Globus pallidus (tissue), 1 donor: ENCODE data around the gene OSGEPL1.
A peak's percentile ranks its signal among the peaks of the same experiment; 100 is the strongest.
"Not testable (repeated sequence)": the region's sequence is repeated elsewhere in the genome, so short reads cannot be mapped to it uniquely, and the experiment has no call there.

Experiments used
- DNase-seq: peaks from one replicate; pipeline ENCODE4 v3.0.0-alpha.2; 2015; ENCODE audit warnings: low spot score

OSGEPL1 gene, protein sequence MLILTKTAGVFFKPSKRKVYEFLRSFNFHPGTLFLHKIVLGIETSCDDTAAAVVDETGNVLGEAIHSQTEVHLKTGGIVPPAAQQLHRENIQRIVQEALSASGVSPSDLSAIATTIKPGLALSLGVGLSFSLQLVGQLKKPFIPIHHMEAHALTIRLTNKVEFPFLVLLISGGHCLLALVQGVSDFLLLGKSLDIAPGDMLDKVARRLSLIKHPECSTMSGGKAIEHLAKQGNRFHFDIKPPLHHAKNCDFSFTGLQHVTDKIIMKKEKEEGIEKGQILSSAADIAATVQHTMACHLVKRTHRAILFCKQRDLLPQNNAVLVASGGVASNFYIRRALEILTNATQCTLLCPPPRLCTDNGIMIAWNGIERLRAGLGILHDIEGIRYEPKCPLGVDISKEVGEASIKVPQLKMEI

DNA sequence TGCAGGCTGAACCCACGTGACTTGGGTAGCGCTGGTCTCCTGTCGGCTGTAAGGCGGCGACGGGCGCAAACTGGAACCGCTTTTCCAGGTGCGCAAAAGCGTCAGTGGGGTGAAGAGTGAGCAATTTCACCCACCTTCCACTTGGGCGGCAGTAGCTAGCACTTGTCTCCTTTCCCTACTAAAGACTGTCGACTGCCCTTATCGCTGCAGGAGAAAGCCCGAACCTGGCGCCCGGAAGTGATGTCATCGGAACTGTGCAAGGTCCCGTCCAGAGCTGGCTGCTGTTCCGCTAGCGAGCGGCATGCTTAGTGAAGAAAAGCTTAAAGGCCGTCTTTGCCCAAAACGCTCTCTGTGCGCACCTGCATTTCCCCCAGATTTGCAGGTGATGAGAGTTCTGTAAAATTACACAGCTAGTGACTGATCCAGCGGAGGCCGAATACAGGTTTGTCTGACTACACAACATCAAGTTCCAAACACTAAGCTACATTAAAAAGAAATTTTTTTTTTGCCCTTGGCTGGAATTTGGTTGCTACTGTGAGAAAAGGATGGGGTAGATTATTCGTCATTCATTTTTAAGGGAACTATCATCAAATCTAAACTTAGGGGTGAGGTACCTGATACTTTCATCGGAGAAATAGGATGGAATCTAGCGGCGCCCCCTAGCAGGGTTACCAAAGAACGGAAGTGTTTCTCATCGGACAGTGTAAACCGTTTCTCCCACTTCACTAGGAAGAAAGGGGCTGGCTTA is at the start of gene OSGEPL1:
Gene OSGEPL1 (minus strand): TSS at position 242 of the 748 bp plus-strand sequence. CDS start 1,152 bp downstream, outside the sequence.
- peak; percentile 94 for DNase-seq

DNA sequence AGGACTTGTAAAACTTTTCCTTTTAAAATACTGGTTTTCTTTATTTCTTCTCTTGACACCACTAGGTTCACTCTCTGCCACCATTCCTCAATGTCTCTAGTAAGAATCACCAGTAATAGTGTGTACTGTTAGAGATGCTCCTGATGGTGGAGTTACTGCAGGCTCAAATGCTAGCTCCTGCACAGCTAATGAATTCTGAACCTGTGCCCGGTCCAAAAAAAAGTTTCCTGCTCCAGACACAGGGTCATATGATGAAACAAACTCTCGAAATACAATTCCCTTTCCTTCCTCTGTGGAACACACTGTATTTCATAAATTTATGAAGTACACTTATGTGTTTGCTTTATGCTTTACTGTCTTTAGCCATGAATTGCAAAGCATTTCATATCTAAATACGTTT is 40.8 kb upstream of the OSGEPL1 start:
- DNase-seq = no peak

DNA sequence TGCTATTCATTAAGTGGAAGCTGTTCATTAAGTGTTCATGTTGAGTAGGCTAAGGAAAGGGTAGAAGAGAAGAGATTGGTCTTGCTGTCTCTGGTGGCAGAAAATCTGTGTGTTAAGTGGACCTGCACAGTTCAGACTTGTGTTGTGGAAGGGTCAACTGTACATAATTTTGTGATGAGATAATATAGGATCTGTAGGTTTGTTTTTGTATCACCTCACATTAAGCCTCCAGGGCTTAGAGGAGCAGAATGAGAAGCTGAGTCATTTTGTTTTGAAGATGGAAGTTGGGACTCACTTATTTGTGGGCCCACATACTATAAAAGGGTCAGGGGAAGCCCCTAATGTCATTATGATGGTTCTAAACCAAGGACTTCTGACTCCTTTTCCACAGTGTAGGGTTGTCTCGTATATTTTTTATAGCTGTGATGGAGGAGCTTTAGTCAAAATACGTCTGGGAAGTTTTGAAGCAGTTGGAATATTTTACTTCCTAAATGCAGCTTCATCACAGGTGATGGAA is 39.9 kb upstream of the OSGEPL1 start:
- no peak for DNase-seq

DNA sequence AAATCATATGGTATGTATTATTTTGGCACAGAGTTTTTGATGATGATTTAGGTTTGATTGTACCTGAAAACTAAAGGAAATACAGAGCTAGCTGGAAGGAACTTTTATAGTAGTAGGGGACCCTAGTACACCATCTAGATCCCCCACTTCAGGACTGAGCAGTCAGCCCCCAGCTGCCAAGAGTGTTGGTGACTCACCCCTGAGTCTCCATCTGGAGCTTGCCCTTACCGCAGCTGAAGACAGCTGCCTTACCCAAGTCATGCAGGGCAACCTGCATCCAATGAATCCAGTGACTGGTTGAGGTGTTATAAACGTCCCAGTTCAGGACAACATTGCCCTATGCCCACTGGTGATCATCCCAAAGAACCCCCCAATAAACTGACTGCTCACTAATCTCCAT is 36.9 kb upstream of the OSGEPL1 start:
- no peak for DNase-seq

DNA sequence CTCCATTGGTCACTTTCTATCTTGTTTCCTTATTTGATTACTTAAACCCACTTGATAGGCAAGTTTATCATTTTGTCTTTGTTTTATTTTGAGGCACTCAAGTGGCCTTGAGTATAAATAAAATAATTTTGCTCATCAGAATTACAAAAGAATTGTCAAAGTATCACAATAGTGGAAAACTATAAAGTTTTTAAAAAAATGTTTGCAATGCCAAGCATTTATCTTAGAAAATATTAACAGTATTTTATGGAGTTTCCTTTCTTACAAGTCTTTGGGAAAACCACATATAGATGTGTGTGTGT is 36.4 kb upstream of the OSGEPL1 start:
- DNase-seq = no peak

DNA sequence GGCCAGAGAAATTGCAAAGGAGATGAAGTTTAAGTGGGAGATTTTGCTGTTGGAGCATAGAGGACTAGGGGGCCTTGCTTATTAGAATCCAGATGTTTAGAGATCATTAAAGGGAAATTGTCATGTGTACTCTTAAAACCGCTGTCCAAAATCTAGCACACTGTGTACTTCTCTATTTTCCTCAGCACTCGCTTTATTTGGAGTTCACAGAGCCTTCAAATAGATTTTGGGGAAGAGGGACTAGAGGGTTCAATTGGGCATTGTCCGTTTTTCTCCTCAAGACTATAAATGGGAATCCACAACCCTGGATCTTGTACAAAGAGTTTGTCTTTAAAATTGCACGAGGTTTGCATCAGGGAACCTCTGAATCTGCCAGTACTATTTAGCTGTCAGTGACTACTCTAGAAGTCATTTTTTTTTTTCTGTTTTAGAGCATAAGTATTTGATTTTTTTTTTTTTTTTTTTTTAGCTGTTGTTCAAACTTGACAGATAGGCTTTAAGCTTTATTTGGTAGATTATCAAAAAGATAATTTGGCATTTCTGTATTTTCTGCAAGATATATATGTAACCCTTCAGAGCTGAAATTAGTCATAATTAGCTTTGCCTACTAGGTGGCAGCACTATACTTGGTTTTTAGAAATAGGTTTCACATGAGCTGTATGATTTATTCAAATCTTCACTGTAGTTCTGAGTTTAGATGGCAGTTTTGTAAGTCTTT is 35.9 kb upstream of the OSGEPL1 start:
- DNase-seq = peak; percentile 56

DNA sequence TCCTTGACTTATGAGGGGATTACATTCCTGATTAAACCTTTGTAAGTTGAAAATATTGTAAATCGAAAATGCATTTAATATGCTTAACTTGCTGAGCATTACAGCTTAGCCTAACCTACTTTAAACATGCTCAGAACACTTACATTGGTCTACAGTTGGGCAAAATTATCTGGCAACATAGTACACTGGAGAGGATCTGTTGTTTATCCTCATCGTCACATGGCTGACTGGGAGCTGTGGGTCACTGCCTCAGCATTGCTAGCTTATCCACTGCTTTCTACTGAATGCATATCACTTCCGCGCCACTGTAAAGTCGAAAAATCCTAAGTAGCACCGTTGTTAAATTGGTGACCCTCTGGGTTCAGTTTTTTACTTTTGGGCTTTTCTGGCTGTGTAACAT is 35.3 kb upstream of the OSGEPL1 start:
- peak; percentile 17 for DNase-seq

DNA sequence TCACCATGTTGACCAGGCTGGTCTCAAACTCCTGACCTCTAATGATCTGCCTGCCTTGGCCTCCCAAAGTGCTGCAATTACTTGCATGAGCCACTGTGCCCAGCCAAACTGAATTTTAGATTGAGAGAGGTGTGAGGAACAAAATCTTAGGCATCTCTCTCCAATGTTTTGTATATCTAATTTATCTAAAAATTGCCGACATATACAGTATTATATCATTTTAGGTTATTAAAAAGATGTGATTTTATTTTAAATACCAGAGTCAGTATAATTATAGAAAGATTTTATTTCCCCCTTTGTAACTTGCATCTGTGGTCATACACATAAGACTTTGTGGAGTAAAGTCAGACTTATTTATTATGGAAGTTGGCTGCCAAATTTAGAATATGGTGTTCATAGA is 31.7 kb upstream of the OSGEPL1 start:
- no peak for DNase-seq

DNA sequence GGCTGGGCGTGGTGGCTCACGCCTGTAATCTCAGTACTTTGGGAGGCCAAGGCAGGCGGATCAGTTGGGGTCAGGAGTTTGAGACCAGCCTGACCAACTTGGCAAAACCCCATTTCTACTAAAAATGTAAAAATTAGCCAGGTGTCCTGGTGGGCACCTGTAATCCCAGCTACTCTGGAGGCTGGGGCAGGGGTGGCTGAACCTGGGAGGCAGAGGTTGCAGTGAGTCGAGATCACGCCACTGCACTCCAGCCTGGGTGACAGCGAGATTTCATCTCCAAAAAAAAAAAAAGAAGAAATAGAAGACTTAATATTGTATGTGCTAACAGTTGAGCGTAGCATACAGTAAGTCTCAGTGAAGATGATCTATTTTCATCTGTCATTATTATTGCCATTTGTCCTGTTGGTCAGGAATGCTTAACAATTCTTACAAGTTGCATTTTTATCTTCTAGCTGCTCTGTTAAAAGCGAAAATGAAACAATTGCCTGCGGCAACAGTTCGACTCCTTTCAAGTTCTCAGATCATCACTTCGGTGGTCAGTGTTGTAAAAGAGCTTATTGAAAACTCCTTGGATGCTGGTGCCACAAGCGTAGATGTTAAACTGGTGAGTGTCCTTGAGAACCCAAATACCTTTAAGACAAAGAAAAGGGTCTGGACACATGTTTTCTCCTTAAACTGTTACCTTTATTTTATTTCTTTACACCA is 28.9 kb upstream of the OSGEPL1 start:
- no peak for DNase-seq

DNA sequence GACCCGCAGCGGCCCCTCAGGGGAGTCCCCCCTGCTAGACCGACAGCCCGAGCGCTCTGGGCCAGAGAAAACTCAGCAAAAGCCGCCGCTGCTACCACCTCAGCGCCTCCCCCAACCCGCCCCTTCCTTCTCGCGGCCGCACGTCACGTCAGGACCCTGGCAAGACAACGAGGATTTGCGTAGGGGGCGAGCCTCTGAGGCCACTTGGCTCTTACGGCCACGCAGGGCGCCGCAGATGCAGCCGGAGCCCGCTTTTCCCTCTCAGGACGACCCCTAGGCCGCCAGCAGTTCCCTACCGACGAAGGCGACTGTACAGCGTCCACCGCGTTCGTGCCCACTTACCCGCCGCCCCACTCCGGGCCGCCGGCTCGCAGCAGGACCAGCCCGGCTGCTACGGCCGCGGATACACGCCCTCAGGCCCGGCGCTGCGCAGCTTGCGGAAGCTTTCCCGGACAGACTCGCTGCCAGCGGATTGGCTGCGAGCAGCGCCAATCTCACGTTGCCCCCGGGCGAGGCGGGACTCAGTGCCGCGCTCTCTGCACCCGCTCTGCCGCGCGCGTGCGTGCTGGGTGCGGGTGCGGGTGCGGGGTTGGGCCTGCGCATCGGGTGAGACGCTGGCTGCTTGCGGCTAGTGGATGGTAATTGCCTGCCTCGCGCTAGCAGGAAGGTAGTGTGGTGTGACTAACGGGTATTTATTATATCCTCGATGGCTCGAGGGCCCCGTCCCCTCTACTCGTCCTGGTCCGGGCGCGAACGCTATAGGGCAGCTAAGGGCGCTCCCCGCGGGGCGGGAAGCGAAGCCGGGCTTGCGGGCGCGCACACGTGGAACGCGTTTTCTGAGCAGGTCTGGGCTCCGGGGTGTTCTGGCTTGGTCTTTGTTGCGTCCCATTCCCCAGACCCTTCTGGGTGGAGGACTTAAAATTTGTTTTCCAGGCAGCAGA is 21.6 kb upstream of the OSGEPL1 start, which contains the start of the genes ORMDL1 and PMS1:
Gene ORMDL1 (minus strand): TSS at position 413 of the 941 bp plus-strand sequence. CDS start 1,744 bp downstream, outside the sequence.
Gene PMS1 (plus strand): TSS at position 524 of the 941 bp plus-strand sequence. CDS start 7,360 bp downstream, outside the sequence.
- DNase-seq = peak; percentile 97

DNA sequence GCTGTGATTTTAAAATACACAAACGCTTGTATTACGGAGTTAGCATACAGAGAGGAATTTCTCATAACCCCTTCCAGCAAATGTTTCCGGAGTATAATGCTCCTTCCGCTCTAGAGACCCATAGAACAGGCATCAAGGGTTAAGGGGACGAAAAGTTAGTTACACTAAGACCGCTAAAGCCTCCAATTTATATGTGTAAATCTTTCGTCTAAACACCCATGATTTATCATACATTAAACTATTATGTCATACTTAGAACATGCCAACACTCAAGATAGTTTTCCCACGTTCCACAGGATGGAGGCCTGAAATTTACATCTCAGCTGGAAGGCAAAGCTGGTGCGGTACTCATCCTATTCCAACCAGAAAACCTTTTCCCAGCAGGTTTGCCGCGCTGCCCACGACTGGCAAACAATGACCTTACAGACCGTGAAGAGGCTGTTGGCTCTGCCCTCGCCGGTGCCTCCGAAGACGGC is 20.9 kb upstream of the OSGEPL1 start:
- DNase-seq = peak; percentile 22

DNA sequence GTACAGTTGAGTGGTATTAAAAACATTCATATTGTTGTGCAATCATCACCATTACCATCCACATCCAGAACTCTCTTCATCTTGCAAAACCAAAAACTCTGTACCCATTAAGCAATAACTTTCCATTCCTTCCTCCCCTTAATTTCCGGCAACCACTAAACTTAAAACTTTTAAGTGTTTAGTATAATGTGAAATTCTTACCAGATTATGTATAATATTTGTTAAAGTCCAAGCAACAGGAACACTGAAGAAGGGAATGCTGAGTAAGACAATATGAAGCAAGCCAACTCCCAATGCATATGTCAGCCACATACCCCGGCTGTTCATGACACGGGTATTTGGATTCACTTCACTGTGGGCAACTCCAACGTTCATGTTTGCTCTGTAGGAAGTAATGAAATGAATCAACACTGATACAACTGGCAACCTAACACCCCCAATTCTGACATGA is 19.7 kb upstream of the OSGEPL1 start:
- DNase-seq = no peak

DNA sequence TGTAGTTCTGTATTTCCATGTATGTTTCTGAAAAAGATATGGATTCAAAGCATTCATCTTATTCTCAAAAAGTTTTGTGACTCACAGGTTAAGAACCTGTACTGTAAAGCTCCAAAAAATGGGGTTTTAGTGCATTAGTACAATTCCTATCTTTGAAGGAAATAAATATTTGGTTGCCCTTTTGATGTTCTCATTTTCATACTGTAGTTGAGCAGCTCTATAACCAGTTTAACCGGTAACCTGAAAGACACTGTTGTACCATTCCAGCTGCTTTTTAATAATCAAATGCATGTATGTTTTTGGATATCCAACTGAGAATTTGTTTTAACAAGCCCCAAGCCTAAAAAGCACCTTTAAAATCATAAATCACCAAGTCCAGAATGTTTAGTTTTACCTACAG is 9.6 kb upstream of the OSGEPL1 start:
- DNase-seq = no peak

DNA sequence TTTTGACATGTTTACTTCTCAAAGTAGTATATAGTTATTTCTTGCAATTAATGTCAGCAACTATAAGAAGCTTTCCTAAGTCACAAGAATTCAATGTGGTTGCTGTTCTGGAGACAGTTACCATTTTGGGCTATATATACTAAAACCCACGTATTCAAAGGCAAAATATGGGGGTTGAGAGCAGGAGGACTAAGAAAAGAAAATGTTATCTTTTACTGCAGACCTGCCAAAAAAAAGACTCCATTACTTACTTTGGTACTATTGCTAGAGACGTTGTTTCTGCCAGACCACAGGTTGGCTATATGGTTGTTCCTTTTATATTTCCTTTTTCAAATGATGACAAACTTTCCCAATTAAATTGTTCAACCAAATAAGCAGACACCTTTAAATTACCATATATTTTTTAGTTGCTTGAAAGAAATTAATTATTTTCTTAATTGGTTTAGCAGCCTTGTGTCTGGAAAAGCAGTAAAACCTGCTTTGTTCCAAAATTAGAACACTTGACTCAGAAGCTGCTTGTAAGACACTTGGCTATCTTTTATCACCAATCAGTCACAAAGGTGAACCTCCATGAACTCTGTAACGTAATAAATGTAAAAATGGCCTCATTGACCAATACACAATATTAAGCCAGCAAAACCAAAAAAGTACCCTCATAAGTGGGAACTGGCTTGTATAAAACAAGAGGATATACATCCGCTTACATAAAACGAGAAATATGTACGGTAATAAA is 8.2 kb upstream of the OSGEPL1 start:
- no peak for DNase-seq

DNA sequence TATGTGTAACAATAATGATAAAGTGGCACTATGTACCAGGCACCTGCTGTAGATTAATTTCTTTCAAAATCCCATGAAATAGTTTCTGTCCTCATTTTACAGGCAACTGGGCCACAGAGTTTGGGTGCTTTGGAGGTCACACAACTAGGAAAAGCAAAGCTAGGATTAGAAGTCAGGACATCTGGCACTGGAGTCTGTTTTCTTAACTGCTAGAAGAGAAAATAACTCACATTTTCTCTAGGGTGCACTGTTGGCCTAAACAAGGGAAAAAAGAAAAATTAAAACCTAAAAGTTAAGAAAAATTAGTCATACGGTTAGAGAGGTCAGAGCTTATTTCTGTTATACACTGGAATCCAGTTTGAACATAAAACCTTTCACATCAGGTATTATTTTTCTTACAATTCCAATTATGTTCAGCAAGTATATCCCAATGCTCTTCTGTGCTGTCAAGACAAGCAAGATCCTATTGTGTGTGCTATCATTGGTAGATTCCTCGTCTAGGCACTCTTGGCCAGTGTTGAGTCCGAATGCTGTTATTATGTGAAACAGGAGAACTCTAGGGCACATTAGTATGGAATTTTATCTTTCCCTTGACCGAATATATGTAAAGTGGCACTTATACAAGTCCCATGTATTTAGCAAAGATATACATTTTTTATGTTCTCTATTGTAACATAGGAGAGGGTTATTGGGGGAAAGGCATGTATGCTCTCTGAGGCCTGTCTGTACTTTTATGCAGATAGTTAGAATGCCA is 1.5 kb upstream of the OSGEPL1 start:
- DNase-seq = no peak

DNA sequence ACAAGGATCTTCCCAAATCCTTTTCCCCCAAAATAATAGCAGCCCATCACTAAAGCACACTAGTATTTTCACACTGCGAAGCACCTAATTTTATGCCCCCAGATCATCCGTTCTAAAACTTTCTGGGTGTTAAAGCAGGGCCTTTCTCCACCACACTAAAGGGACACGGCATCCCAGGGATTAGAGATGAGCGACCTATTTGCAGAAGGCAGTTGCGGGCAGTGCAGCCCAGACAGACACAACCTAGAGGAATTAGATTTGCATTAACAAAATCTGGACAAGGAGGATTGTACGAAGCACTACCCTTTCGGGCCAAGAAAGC is 402 bp downstream of the OSGEPL1 start:
- no peak for DNase-seq

DNA sequence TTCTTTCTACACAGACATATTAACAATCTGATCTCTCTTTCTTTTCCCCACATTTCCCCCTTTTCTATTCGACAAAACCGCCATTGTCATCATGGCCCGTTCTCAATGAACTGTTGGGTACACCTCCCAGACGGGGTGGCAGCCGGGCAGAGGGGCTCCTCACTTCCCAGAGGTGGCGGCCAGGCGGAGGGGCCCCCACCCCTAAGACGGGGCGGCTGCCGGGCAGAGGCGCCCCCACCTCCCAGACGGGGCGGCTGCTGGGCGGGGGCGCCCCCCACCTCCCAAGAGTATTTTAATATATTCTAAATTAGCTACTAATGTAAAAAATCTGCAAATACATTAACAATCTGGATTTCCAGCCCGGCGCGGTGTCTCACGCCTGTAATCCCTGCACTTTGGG is 2.4 kb downstream of the OSGEPL1 start:
- DNase-seq = not testable (repeated sequence)

DNA sequence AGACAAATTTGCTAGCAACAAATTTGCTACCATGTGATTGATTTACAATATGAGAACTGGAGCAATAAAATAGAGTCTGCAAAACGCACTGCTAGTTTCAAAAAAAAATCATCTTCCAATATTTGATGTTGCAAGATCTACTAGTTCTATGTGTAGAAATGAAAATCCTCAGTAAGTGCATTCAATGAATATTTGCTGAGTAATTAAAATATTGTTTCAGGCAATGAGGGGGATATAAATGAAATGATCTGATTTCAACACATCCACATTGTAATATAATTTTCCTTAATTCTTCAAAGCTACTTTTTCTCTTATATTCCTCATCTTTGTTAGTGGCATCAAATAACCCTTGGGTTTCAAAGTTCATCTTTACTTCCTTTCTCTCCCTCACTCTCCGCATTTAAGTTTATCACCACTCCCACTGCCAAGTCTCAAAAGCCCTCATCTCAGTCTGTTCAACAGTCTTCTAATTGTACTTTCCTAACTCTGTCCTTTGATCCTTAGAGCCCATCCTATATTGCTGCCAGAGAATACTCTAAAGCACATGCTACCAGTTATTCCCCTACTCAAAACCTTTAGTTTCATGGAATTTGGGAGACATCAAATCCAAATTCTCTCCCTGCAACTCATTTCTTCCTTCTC is 6.2 kb downstream of the OSGEPL1 start:
- no peak for DNase-seq
